Measurements from ENCODE around the gene BICRA.
"Not testable (repeated sequence)": the region's sequence is repeated elsewhere in the genome, so short reads cannot be mapped to it uniquely, and the experiment has no call there.

Gene BICRA

DNA sequence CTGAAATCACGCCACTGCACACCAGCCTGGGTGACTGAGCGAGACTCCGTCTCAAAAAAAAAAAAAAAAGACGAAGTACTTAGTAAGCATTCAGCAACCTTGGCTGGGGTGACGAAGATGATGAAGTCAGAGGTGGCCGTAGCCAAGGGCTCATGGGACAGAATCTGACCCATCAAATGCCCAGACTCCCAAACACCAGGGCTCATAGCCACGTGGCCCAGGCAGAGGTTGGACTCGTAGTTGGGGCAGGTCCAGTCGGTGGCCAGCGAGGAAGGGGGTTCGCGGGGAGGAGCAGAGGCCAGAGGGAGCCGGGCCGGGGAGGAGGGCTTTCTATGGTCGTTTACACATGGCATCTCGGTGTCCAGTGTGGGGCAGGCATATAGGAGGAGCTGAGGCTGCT is 52.2 kb downstream of the BICRA start:
- no peak for TF ChIP-seq SUZ12 (IDR thresholded peaks at IDR 0.05)
- TF ChIP-seq TARDBP (IDR thresholded peaks at IDR 0.05): no peak
- TF ChIP-seq FOXA1 (IDR thresholded peaks at IDR 0.05): no peak
- POLR2A ChIA-PET: no interaction called here

GRCh38 chr19:47661611-47662010 is 52.7 kb downstream of the BICRA start:
- DNase-seq (ENCODE audit: extremely low spot score): no peak

More for the DNA sequence above, 52.2 kb downstream of the BICRA start:
- CTCF ChIA-PET: no interaction called here
- no peak for DNase-seq (ENCODE audit: extremely low spot score)

GRCh38 chr19:47663435-47663910 is 54.5 kb downstream of the BICRA start:
- POLR2A ChIA-PET: no interaction called here
- no peak for DNase-seq (ENCODE audit: extremely low spot score)
- TF ChIP-seq FOXM1 (IDR thresholded peaks at IDR 0.05; ENCODE audit: borderline replicate concordance) (no peak), NFRKB (IDR thresholded peaks at IDR 0.05) (no peak), FOXA1 (IDR thresholded peaks at IDR 0.05) (no peak), TARDBP (IDR thresholded peaks at IDR 0.05) (no peak), HDGF (IDR thresholded peaks at IDR 0.05; ENCODE audit: borderline replicate concordance) (no peak), ELF4 (IDR thresholded peaks at IDR 0.05) (no peak), ZNF384 (IDR thresholded peaks at IDR 0.05) (no peak), BHLHE40 (IDR thresholded peaks at IDR 0.05; ENCODE audit: borderline replicate concordance) (no peak), SUZ12 (IDR thresholded peaks at IDR 0.05) (no peak), LEF1 (IDR thresholded peaks at IDR 0.05; ENCODE audit: borderline replicate concordance) (no peak), ARNT (IDR thresholded peaks at IDR 0.05) (no peak)
- TF ChIP-seq, protein P1, sequence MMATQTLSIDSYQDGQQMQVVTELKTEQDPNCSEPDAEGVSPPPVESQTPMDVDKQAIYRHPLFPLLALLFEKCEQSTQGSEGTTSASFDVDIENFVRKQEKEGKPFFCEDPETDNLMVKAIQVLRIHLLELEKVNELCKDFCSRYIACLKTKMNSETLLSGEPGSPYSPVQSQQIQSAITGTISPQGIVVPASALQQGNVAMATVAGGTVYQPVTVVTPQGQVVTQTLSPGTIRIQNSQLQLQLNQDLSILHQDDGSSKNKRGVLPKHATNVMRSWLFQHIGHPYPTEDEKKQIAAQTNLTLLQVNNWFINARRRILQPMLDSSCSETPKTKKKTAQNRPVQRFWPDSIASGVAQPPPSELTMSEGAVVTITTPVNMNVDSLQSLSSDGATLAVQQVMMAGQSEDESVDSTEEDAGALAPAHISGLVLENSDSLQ (IDR thresholded peaks at IDR 0.05): no peak
- CTCF ChIA-PET: no interaction called here

More at GRCh38 chr19:47661611-47662010, 52.7 kb downstream of the BICRA start:
- POLR2A ChIA-PET: no interaction called here
- TF ChIP-seq L3MBTL2 (conservative IDR thresholded peaks at IDR 0.05) (no peak), ELF4 (IDR thresholded peaks at IDR 0.05) (no peak), NFRKB (IDR thresholded peaks at IDR 0.05) (no peak), LEF1 (IDR thresholded peaks at IDR 0.05; ENCODE audit: borderline replicate concordance) (no peak), SP1 (IDR thresholded peaks at IDR 0.05) (no peak), ZNF384 (IDR thresholded peaks at IDR 0.05) (no peak), CTBP1 (IDR thresholded peaks at IDR 0.05; ENCODE audit: borderline replicate concordance) (no peak), FOXA1 (IDR thresholded peaks at IDR 0.05) (no peak), SUZ12 (IDR thresholded peaks at IDR 0.05) (no peak), HDGF (IDR thresholded peaks at IDR 0.05; ENCODE audit: borderline replicate concordance) (no peak), FOXK2 (IDR thresholded peaks at IDR 0.05) (no peak), ARNT (IDR thresholded peaks at IDR 0.05) (no peak), FOXM1 (IDR thresholded peaks at IDR 0.05; ENCODE audit: borderline replicate concordance) (no peak), BHLHE40 (IDR thresholded peaks at IDR 0.05; ENCODE audit: borderline replicate concordance) (no peak), TARDBP (IDR thresholded peaks at IDR 0.05) (no peak)
- TF ChIP-seq, protein P1 (IDR thresholded peaks at IDR 0.05): no peak
- CTCF ChIA-PET: no interaction called here

DNA sequence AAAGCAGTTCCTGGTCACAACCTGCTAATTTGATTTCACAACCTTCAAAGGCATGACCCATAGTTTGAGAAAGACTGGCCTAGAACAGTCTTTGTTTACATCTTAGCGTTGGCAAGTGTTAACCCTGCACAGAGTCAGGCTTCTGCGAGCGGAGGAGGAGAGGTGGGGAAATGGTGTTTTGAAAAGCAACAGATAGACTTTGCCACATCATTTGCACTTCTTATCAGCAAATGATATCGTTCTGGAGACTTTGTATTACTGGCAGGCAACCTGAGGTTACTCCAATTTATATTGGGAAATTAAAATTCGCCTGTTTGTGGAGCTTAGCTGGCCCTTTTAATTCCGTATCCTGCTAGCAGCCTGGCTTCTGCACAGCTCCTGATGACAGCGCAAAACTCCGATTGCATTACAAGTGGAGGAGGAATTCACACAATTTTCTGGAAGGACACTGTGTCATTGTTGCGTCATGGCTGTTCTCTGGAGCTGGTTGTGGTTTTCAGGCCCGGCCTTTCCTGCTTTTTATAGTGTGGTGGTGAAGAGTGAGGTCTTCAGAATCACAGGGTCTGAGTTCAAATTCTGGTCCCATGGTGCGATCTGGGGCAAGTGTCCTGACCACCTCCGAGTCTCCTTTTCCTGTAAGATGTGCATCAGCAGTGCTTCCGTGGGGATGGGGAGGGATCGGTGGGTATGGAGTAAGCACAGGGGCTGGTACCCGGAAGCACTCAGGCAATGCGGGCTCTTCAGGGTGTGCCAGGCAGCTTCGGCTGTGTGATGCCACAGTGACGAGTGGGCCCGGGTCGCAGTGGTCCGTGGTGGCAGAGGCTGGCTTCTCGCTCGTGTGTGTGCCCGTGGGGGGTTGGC is 55.2 kb downstream of the BICRA start:
- TF ChIP-seq HDGF (IDR thresholded peaks at IDR 0.05; ENCODE audit: borderline replicate concordance) (no peak), CTBP1 (IDR thresholded peaks at IDR 0.05; ENCODE audit: borderline replicate concordance) (no peak), ARNT (IDR thresholded peaks at IDR 0.05) (no peak), SUZ12 (IDR thresholded peaks at IDR 0.05) (no peak), NFRKB (IDR thresholded peaks at IDR 0.05) (no peak), SP1 (IDR thresholded peaks at IDR 0.05) (no peak), ELF4 (IDR thresholded peaks at IDR 0.05) (no peak), FOXK2 (IDR thresholded peaks at IDR 0.05) (no peak), FOXM1 (IDR thresholded peaks at IDR 0.05; ENCODE audit: borderline replicate concordance) (no peak), TARDBP (IDR thresholded peaks at IDR 0.05) (no peak), LEF1 (IDR thresholded peaks at IDR 0.05; ENCODE audit: borderline replicate concordance) (no peak), BHLHE40 (IDR thresholded peaks at IDR 0.05; ENCODE audit: borderline replicate concordance) (no peak), FOXA1 (IDR thresholded peaks at IDR 0.05) (no peak), ZNF384 (IDR thresholded peaks at IDR 0.05) (no peak), L3MBTL2 (conservative IDR thresholded peaks at IDR 0.05) (no peak)
- TF ChIP-seq, protein P1 (IDR thresholded peaks at IDR 0.05): no peak
- CTCF ChIA-PET: no interaction called here
- DNase-seq (ENCODE audit: extremely low spot score): no peak
- POLR2A ChIA-PET: no interaction called here

DNA sequence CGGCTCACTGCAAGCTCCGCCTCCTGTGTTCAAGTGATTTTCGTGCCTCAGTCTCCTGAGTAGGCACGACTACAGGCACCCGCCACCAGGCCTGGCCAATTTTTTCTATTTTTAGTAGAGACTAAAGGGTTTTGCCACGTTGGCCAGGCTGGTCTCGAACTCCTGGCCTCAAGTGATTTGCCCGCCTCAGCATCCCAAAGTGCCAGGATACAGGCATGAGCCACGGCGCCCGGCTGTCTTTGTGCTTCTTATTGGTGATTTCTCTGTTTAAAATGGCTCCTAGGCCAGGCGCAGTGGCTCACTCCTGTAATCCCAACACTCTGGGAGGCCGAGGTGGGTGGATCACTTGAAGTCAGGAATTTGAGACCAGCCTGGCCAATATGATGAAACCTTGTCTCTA is 59.6 kb downstream of the BICRA start:
- DNase-seq (ENCODE audit: extremely low spot score); POLR2A ChIA-PET: not testable (repeated sequence)
- CTCF ChIA-PET: interaction anchor here (0.6 kb wide), 1 partner anchor 231 kb away, joined by 3 read pairs; no protein-coding TSS in a partner anchor

GRCh38 chr19:47670736-47671135 is 61.8 kb downstream of the BICRA start:
- no peak for TF ChIP-seq BHLHE40 (IDR thresholded peaks at IDR 0.05; ENCODE audit: borderline replicate concordance)
- TF ChIP-seq ZNF384 (IDR thresholded peaks at IDR 0.05): no peak
- TF ChIP-seq SP1 (IDR thresholded peaks at IDR 0.05): no peak
- no peak for TF ChIP-seq FOXM1 (IDR thresholded peaks at IDR 0.05; ENCODE audit: borderline replicate concordance)
- TF ChIP-seq ARNT (IDR thresholded peaks at IDR 0.05): no peak
- no peak for TF ChIP-seq FOXA1 (IDR thresholded peaks at IDR 0.05)
- no peak for TF ChIP-seq TARDBP (IDR thresholded peaks at IDR 0.05)
- TF ChIP-seq SUZ12 (IDR thresholded peaks at IDR 0.05): no peak
- TF ChIP-seq NFRKB (IDR thresholded peaks at IDR 0.05): no peak
- no peak for TF ChIP-seq ELF4 (IDR thresholded peaks at IDR 0.05)
- TF ChIP-seq, protein P1 (IDR thresholded peaks at IDR 0.05): no peak
- TF ChIP-seq FOXK2 (IDR thresholded peaks at IDR 0.05): no peak
- no peak for TF ChIP-seq LEF1 (IDR thresholded peaks at IDR 0.05; ENCODE audit: borderline replicate concordance)
- no peak for TF ChIP-seq L3MBTL2 (conservative IDR thresholded peaks at IDR 0.05)
- ChIA-PET CTCF (no interaction called here), POLR2A (no interaction called here)
- DNase-seq (ENCODE audit: extremely low spot score): no peak
